Neural cell (in vitro differentiated cells): ENCODE results near the gene TBCB. TPM values are rescaled to one million over a fixed set of nuclear protein-coding genes. Genes with fewer than 3 reads are reported as not detected.

Source experiments
- H2AFZ ChIP-seq: fragments of 200-600, 300-800 bp; sonication (generic), shearing (Covaris generic); 2 replicates; pipeline ENCODE4 v1.6.0; 2014; ENCODE audit warnings: low read depth, mild to moderate bottlenecking, antibody characterized with exemption, low read length, moderate library complexity
- H3F3A ChIP-seq: fragments of 200-600 bp; shearing (Covaris generic); 2 replicates; pipeline ENCODE4 v1.6.1; 2016; ENCODE audit warnings: mild to moderate bottlenecking, moderate library complexity, mixed read lengths, antibody characterized with exemption, low read length; ENCODE audit not compliant: insufficient read depth, poor library complexity, severe bottlenecking
- H3K27ac ChIP-seq: fragments of 200-600, 300-800 bp; sonication (generic), shearing (Covaris generic); 2 replicates; pipeline ENCODE4 v1.5.1; 2014; ENCODE audit warnings: mild to moderate bottlenecking, low read length, moderate library complexity
- H3K27me3 ChIP-seq: fragments of 300-800, 200-600 bp; sonication (generic), shearing (Covaris generic); 2 replicates; pipeline ENCODE4 v1.6.0; 2014; ENCODE audit warnings: mild to moderate bottlenecking, low read depth, low read length, moderate library complexity; ENCODE audit not compliant: insufficient read depth
- H3K36me3 ChIP-seq: fragments of 300-800, 200-600 bp; sonication (generic), shearing (Covaris generic); 2 replicates; pipeline ENCODE4 v1.5.1; 2014; ENCODE audit warnings: mild to moderate bottlenecking, antibody characterized with exemption, low read length, moderate library complexity; ENCODE audit not compliant: insufficient read depth
- H3K4me2 ChIP-seq: fragments of 300-800, 200-600 bp; sonication (generic), shearing (Covaris generic); 2 replicates; pipeline ENCODE4 v1.6.0; 2014; ENCODE audit warnings: mild to moderate bottlenecking, low read length
- H3K4me3 ChIP-seq: fragments of 300-800, 200-600 bp; sonication (generic), shearing (Covaris generic); 2 replicates; pipeline ENCODE4 v1.5.1; 2014; ENCODE audit warnings: mild to moderate bottlenecking, low read length, moderate library complexity
- H3K79me2 ChIP-seq: fragments of 200-600 bp; shearing (Covaris generic); replicated peaks from 2 replicates; pipeline ENCODE4 v1.6.0; 2014; ENCODE audit warnings: mild to moderate bottlenecking, low read length, moderate library complexity; ENCODE audit not compliant: insufficient read depth
- H3K9ac ChIP-seq: fragments of 300-800, 200-600 bp; sonication (generic), shearing (Covaris generic); 2 replicates; pipeline ENCODE4 v1.6.1; 2016; ENCODE audit warnings: mild to moderate bottlenecking, low read length, mixed read lengths
- H3K9me2 ChIP-seq: fragments of 200-600 bp; shearing (Covaris generic); 2 replicates; pipeline ENCODE4 v1.6.1; 2016; ENCODE audit warnings: mild to moderate bottlenecking, low read length, mixed read lengths; ENCODE audit not compliant: insufficient read depth
- H3K9me3 ChIP-seq: fragments of 200-600, 300-800 bp; sonication (generic), shearing (Covaris generic); 2 replicates; pipeline ENCODE4 v1.6.1; 2016; ENCODE audit warnings: mild to moderate bottlenecking, mixed run types, low read length, moderate library complexity, mixed read lengths
- H4K20me1 ChIP-seq: fragments of 200-600 bp; shearing (Covaris generic); 2 replicates; pipeline ENCODE4 v1.6.1; 2016; ENCODE audit warnings: mild to moderate bottlenecking, mixed run types; ENCODE audit not compliant: insufficient read depth
- CTCF ChIP-seq: fragments of 450-650 bp; IDR thresholded peaks from 2 replicates; pipeline ENCODE4 v1.5.1; 2014; ENCODE audit warnings: antibody characterized with exemption, mild to moderate bottlenecking, moderate library complexity; ENCODE audit not compliant: poor library complexity, severe bottlenecking
- EP300 ChIP-seq: fragments of 450-650 bp; conservative IDR thresholded peaks from 2 replicates; pipeline ENCODE4 v1.6.1; 2014; ENCODE audit warnings: antibody characterized with exemption, mild to moderate bottlenecking, moderate library complexity; ENCODE audit not compliant: poor library complexity, severe bottlenecking
- EZH2 ChIP-seq: fragments of 200-600, 300-800 bp; shearing (Covaris generic), sonication (generic); IDR thresholded peaks from 2 replicates; pipeline ENCODE4 v1.6.1; 2014; ENCODE audit warnings: antibody characterized with exemption, low read length, borderline replicate concordance, mild to moderate bottlenecking; ENCODE audit not compliant: insufficient read depth, poor library complexity, severe bottlenecking
- MXI1 ChIP-seq: fragments of 450-650 bp; conservative IDR thresholded peaks from 2 replicates; pipeline ENCODE4 v1.6.1; 2014; ENCODE audit warnings: antibody characterized with exemption, mild to moderate bottlenecking; ENCODE audit not compliant: poor library complexity, severe bottlenecking
- POLR2AphosphoS5 ChIP-seq: IDR thresholded peaks from 2 replicates; pipeline ENCODE4 v1.6.1; 2012
- RAD21 ChIP-seq: fragments of 450-650 bp; conservative IDR thresholded peaks from 2 replicates; pipeline ENCODE4 v1.6.1; 2014; ENCODE audit warnings: antibody characterized with exemption, mild to moderate bottlenecking, moderate library complexity
- REST ChIP-seq: IDR thresholded peaks from 2 replicates; pipeline ENCODE4 v1.6.1; 2012; ENCODE audit warnings: borderline replicate concordance
- SMC3 ChIP-seq: fragments of 450-650 bp; conservative IDR thresholded peaks from 2 replicates; pipeline ENCODE4 v1.6.1; 2014; ENCODE audit warnings: antibody characterized with exemption, mild to moderate bottlenecking, moderate library complexity; ENCODE audit not compliant: poor library complexity
- TAF1 ChIP-seq: IDR thresholded peaks from 2 replicates; pipeline ENCODE4 v1.6.1; 2012; ENCODE audit warnings: low read depth
- polyA plus RNA-seq: library from polyadenylated mRNA; depleted of rRNA; stranded (reverse); fragments of >200 nt; gene quantifications from 2 replicates; pipeline ENCODE4 v1.2.3, GENCODE V29; 2014

TBCB gene
- polyA plus RNA-seq, 1 donor from 2014 or later = 640 TPM

GRCh38 chr19:36160821-36161596 is 45.7 kb downstream of the TBCB start:
- TF ChIP-seq EZH2 = no peak
- no peak for TF ChIP-seq MXI1
- no peak for TF ChIP-seq EP300
- TF ChIP-seq SMC3 = no peak
- no peak for TF ChIP-seq REST
- no peak for TF ChIP-seq RAD21
- no peak for TF ChIP-seq POLR2AphosphoS5
- TF ChIP-seq CTCF = no peak
- no peak overlapping the region for H2AFZ ChIP-seq
- no peaks in the 10 kb centered on the region for H3K9me2 ChIP-seq
- no peaks in the 10 kb centered on the region for H3K27me3 ChIP-seq
- H3K79me2 ChIP-seq = no peaks in the 10 kb centered on the region
- H3K4me3 ChIP-seq = no peak overlapping the region
- H3K4me2 ChIP-seq = no peak overlapping the region
- H3F3A ChIP-seq = no peaks in the 10 kb centered on the region
- no peak overlapping the region for H3K9ac ChIP-seq
- no peaks in the 10 kb centered on the region for H3K9me3 ChIP-seq
- no peak overlapping the region for H3K27ac ChIP-seq
- H4K20me1 ChIP-seq = no peaks in the 10 kb centered on the region
- no peaks in the 10 kb centered on the region for H3K36me3 ChIP-seq

- H4K20me1 ChIP-seq = no peaks in the 10 kb centered on the region
- no peak for TF ChIP-seq TAF1
- TF ChIP-seq MXI1 = no peak
- TF ChIP-seq RAD21 = no peak
- TF ChIP-seq EZH2 = no peak
- no peak for TF ChIP-seq SMC3
- TF ChIP-seq EP300 = no peak
- no peak for TF ChIP-seq REST
- no peak for TF ChIP-seq CTCF
- no peak for TF ChIP-seq POLR2AphosphoS5
- H3K79me2 ChIP-seq = no peaks in the 10 kb centered on the region
- H3K27me3 ChIP-seq = no peaks in the 10 kb centered on the region
- no peaks in the 10 kb centered on the region for H3F3A ChIP-seq
- no peak overlapping the region for H3K27ac ChIP-seq
- H3K4me2 ChIP-seq = no peak overlapping the region
- H3K36me3 ChIP-seq = no peaks in the 10 kb centered on the region
- no peak overlapping the region for H3K9ac ChIP-seq
- no peak overlapping the region for H2AFZ ChIP-seq
- H3K4me3 ChIP-seq = no peak overlapping the region
- no peaks in the 10 kb centered on the region for H3K9me3 ChIP-seq
- H3K9me2 ChIP-seq = no peaks in the 10 kb centered on the region
Measured at GRCh38 chr19:36163813-36164212, 48.5 kb downstream of the TBCB start.
